ENCODE measurements around the gene C5orf46. TPM values are rescaled to one million over a fixed set of nuclear protein-coding genes. Genes with fewer than 3 reads are reported as not detected.

Gene C5orf46
- total RNA-seq, 1 donor from 2014 or later = not detected

DNA sequence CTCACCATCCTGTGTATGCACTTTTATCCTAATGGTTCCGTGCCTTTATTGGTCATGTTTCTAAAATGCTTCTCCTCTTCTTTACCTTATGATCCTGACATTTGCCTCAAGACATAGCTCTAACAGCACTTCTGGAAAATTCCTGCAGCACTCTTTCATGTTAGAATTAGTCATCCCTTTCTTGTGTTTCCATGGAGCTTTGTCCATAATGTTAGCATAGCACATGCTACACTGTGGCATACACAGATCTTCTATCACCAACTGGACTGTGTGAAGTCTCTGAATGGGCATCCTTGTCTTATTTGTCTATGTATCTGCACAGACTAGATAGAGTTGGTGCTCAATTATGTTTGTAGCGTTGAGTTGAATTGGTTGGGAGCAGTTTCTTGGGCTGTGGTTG lies 25.9 kb downstream of the C5orf46 start:
- Mint-ChIP-seq H3K4me1 (peaks cover 11% of the 10 kb centered on the region), H3K27me3 (ENCODE audit: insufficient read depth, low read depth) (peaks cover 3% of the 10 kb centered on the region), H3K27ac (no peak overlapping the region), H3K9me3 (no peaks in the 10 kb centered on the region), H3K4me3 (no peak overlapping the region), H3K36me3 (no peaks in the 10 kb centered on the region)
- no peak overlapping the region for H3K27ac ChIP-seq
- H3K4me3 ChIP-seq = no peak overlapping the region
- H2AFZ ChIP-seq (replicated peaks) = no peak overlapping the region
- DNase-seq (ENCODE audit: low spot score) = no peak
- H3F3A ChIP-seq (ENCODE audit: low read depth) = peaks cover 2% of the 10 kb centered on the region
- H3K9ac ChIP-seq = no peak overlapping the region
- H3K4me1 ChIP-seq = no peaks in the 10 kb centered on the region
- no peaks in the 10 kb centered on the region for H3K79me2 ChIP-seq (ENCODE audit: low read depth)
- H3K36me3 ChIP-seq = no peaks in the 10 kb centered on the region
- no peaks in the 10 kb centered on the region for H3K9me3 ChIP-seq (ENCODE audit: low read depth)
- no peaks in the 10 kb centered on the region for H3K27me3 ChIP-seq
- no peak overlapping the region for H3K4me2 ChIP-seq
- TF ChIP-seq CTCF (IDR thresholded peaks at IDR 0.05) (no peak), EZH2phosphoT487 (IDR thresholded peaks at IDR 0.05) (no peak)
- no peaks in the 10 kb centered on the region for H4K20me1 ChIP-seq (ENCODE audit: low read depth)

- Mint-ChIP-seq H3K4me3 (no peak overlapping the region), H3K4me1 (peaks cover 15% of the 10 kb centered on the region), H3K27ac (no peak overlapping the region), H3K9me3 (no peaks in the 10 kb centered on the region), H3K27me3 (ENCODE audit: insufficient read depth, low read depth) (peaks cover 3% of the 10 kb centered on the region), H3K36me3 (no peaks in the 10 kb centered on the region)
- Histone ChIP-seq H3K27ac (no peak overlapping the region), H2AFZ (replicated peaks) (no peak overlapping the region), H3K4me3 (no peak overlapping the region), H4K20me1 (ENCODE audit: low read depth) (no peaks in the 10 kb centered on the region), H3K27me3 (peaks cover under 1% of the 10 kb centered on the region), H3K36me3 (no peaks in the 10 kb centered on the region), H3K9ac (no peak overlapping the region), H3F3A (ENCODE audit: low read depth) (peaks cover 9% of the 10 kb centered on the region), H3K9me3 (ENCODE audit: low read depth) (no peaks in the 10 kb centered on the region), H3K4me2 (no peak overlapping the region), H3K4me1 (peaks cover 7% of the 10 kb centered on the region), H3K79me2 (ENCODE audit: low read depth) (no peaks in the 10 kb centered on the region)
- TF ChIP-seq EZH2 (IDR thresholded peaks at IDR 0.05) = no peak
- no peak for TF ChIP-seq EZH2phosphoT487 (IDR thresholded peaks at IDR 0.05)
- TF ChIP-seq CTCF (IDR thresholded peaks at IDR 0.05) = no peak
- DNase-seq (ENCODE audit: low spot score) = no peak
Measured at GRCh38 chr5:147879784-147880183, 26.6 kb downstream of the C5orf46 start.

DNA sequence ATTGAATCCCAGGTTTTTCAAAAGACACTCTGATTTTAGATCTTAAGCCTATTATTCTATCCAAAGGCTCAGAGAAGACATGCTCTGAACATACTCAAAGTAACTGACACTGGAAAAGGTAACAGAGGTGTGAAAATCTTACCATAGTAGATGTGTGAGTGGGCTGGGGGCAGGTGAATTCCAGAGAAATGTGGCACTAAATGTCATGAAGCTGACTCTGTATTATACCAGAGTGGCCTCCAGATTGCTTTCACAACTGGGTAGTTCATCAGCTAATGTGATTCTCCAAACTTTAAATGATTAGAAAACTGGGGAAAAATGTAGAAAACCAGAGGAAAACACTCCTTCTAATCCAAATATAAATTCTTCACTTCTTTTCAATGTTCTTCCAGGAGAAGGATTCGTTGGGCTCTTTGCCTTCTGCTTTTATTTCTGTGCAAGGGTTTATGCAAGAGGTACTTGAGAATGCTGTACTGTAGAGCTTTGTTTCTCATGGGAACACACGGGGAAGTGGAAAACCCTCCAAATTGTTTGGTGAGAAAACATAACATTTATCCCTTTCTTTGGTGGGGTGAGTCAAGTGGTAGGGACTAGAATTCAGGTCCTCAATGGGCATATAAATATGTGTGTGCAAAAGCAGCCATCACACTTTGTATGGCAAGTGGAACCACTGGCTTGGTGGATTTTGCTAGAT lies 28.1 kb downstream of the C5orf46 start, which contains the start of gene SCGB3A2:
TSS of gene SCGB3A2 (plus strand) at position 646 of the 694 bp plus-strand sequence. CDS start 93 bp downstream, outside the sequence.
- Histone ChIP-seq H3K9ac (no peak within 1 kb of the TSS), H3K27ac (no peak within 1 kb of the TSS), H3K4me1 (peaks cover 15% of the 10 kb centered on the region), H3K27me3 (peaks cover 16% of the 10 kb centered on the region), H3K4me2 (no peak within 1 kb of the TSS), H2AFZ (replicated peaks) (no peak within 1 kb of the TSS), H4K20me1 (ENCODE audit: low read depth) (no peaks in the 10 kb centered on the region), H3F3A (ENCODE audit: low read depth) (peaks cover 14% of the 10 kb centered on the region), H3K79me2 (ENCODE audit: low read depth) (no peaks in the 10 kb centered on the region), H3K4me3 (no peak within 1 kb of the TSS), H3K36me3 (no peaks in the 10 kb centered on the region), H3K9me3 (ENCODE audit: low read depth) (no peaks in the 10 kb centered on the region)
- no peaks in the 10 kb centered on the region for H3K36me3 Mint-ChIP-seq
- H3K4me3 Mint-ChIP-seq = no peak within 1 kb of the TSS
- peaks cover 30% of the 10 kb centered on the region for H3K4me1 Mint-ChIP-seq
- peaks cover 5% of the 10 kb centered on the region for H3K27me3 Mint-ChIP-seq (ENCODE audit: insufficient read depth, low read depth)
- H3K9me3 Mint-ChIP-seq = peaks cover 3% of the 10 kb centered on the region
- TF ChIP-seq EZH2 (IDR thresholded peaks at IDR 0.05) (no peak), CTCF (IDR thresholded peaks at IDR 0.05) (no peak), EZH2phosphoT487 (IDR thresholded peaks at IDR 0.05) (no peak)
- H3K27ac Mint-ChIP-seq = no peak within 1 kb of the TSS
- no peak for DNase-seq (ENCODE audit: low spot score)

Data from neural progenitor cell (in vitro differentiated cells).